ENCODE data around the gene HERC2.
"Not testable (repeated sequence)": the region's sequence is repeated elsewhere in the genome, so short reads cannot be mapped to it uniquely, and the experiment has no call there.

The HERC2 gene

DNA sequence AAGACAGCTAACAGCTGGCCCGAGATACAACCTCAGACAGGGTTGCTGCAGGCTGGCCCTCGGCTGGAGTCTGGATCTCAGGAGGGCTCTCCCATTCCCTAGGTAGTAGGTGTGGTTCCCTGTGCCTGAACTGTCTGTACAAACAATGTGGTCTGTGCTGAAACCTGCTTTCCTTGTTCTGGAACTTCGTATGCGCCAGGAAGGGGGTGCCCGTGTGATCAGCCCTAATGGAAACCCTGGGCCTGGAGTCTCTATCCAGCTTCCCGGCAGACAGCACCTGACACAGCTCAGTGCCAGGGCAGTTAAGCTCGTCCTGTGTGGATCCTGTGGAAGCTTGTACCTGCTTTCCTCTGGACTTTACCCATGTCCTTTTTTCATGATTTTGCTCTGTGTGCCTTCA, 99.4 kb downstream of the HERC2 start:
- DNase-seq (ENCODE audit: low read depth in 2 of 2, low spot score in 1 of 2), result not testable (repeated sequence)

- DNase-seq (ENCODE audit: low read depth in 2 of 2, low spot score in 1 of 2), result not testable (repeated sequence)
Measured at GRCh38 chr15:28221696-28222095, 100.3 kb downstream of the HERC2 start.

GRCh38 chr15:28219116-28219515, 102.9 kb downstream of the HERC2 start:
- DNase-seq (ENCODE audit: low read depth in 2 of 2, low spot score in 1 of 2), result no peak

- DNase-seq (ENCODE audit: low read depth in 2 of 2, low spot score in 1 of 2), result not testable (repeated sequence)
Measured at GRCh38 chr15:28216946-28217546, 104.9 kb downstream of the HERC2 start.

DNA sequence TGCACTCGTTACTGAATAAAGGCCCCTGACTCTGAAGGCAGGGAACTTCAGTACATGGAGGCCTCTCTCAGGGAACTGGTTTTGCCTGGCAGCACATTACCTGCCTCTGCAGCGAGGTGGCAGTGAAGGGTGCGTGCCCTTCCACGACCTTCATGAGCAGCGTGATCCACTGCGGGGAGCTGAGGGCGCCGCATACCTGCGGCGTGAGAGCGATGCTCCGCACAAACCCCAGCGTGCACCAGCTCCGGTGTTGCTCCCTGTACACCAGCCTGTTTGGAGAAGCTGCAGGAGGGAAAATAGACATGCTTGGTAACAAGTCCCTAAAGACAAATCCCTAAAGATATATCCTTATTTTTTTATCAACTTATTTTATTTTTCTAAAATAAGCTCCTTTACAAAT, 106.5 kb downstream of the HERC2 start:
- DNase-seq (ENCODE audit: low read depth in 2 of 2, low spot score in 1 of 2), result not testable (repeated sequence)

GRCh38 chr15:28214006-28214790, 107.8 kb downstream of the HERC2 start:
- DNase-seq (ENCODE audit: low read depth in 2 of 2, low spot score in 1 of 2), result not testable (repeated sequence)

- not testable (repeated sequence) for DNase-seq (ENCODE audit: low read depth in 2 of 2, low spot score in 1 of 2)
Measured at GRCh38 chr15:28213393-28213792, 108.6 kb downstream of the HERC2 start.

DNA sequence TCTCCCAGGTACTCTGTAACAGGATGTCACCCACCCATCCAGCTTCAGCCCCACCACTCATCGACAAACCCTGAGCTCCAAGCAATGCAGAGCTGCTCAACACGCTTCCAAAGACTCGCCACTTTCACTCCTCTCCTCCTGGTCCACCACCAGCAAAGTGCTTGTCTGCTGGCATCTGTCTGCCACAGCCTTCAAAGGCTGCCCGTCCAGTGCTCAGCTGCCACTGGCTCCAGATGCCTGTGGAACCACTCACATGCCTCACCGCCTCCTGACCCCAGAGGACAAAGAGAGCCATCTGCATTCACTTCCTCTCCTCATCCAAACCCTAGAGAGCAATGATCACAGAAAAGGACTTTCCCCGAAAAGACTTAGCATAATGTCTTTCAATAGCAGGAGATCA, 113.4 kb downstream of the HERC2 start:
- DNase-seq (ENCODE audit: low read depth in 2 of 2, low spot score in 1 of 2), result no peak

- not testable (repeated sequence) for DNase-seq (ENCODE audit: low read depth in 2 of 2, low spot score in 1 of 2)
Measured at GRCh38 chr15:28205640-28206039, 116.3 kb downstream of the HERC2 start.

- not testable (repeated sequence) for DNase-seq (ENCODE audit: low read depth in 2 of 2, low spot score in 1 of 2)
Measured at GRCh38 chr15:28203055-28203828, 118.7 kb downstream of the HERC2 start.

DNA sequence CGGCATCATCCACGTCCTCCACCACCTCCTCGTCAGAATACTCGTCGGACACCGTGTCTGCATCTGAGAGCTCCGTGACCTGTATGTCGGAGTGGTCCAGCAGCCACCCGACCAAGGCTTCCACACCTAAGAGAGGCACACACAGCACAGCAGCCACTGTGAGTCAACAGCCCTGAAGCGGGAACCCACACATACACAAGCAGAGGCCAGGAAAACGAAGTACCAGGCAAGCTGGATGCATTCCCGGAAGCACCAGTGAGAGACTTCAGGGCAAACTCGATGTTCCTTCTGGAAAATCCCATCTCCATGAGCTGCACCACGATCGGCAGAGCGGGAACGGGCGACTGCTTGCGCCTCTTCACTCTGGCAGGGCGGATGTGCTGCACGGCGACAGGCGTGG, 119.9 kb downstream of the HERC2 start:
- not testable (repeated sequence) for DNase-seq (ENCODE audit: low read depth in 2 of 2, low spot score in 1 of 2)

DNA sequence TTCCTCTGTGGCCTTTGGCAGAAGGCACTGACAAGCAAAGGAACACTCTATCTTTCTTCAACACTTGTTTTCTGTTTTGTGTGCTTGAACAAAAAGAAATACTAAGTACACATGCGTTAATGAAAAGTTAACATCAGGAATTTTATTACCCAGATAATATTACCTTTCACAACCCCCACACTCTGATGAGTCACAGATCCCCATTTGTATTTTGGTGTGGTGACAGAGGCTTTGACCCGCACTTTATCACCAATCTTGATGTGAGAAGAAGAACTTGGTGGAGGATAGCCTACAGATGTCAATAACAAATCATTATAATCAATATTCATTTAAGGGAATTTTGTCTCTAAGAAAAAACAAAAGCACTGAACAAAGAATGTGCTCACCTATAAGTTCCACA, 123.8 kb downstream of the HERC2 start:
- DNase-seq (ENCODE audit: low read depth in 2 of 2, low spot score in 1 of 2), result not testable (repeated sequence)

GRCh38 chr15:28197694-28198093, 124.3 kb downstream of the HERC2 start:
- not testable (repeated sequence) for DNase-seq (ENCODE audit: low read depth in 2 of 2, low spot score in 1 of 2)

DNA sequence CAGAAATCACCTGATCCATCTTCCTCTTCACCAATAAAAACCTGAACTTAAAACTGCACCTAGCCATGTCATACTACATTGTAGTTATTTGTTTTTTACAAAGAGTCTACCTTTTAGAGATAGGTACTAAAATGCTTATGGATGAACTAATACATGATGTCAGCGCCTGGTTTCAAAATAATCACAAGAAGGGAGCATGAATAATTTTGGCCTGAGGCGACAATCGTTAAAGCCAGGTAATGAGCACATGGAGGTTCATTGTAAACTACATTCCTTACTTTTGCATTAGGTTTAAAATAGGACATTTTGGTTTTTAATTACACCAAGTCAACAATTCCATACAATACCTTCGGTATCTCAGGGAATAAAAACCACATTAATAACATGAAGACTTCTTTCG, 125.4 kb downstream of the HERC2 start:
- not testable (repeated sequence) for DNase-seq (ENCODE audit: low read depth in 2 of 2, low spot score in 1 of 2)

GRCh38 chr15:28192772-28193171, 129.2 kb downstream of the HERC2 start:
- DNase-seq (ENCODE audit: low read depth in 2 of 2, low spot score in 1 of 2), result no peak

- no peak for DNase-seq (ENCODE audit: low read depth in 2 of 2, low spot score in 1 of 2)
Measured at GRCh38 chr15:28191832-28192231, 130.1 kb downstream of the HERC2 start.

GRCh38 chr15:28190391-28191174, 131.4 kb downstream of the HERC2 start:
- no peak for DNase-seq (ENCODE audit: low read depth in 2 of 2, low spot score in 1 of 2)

DNA sequence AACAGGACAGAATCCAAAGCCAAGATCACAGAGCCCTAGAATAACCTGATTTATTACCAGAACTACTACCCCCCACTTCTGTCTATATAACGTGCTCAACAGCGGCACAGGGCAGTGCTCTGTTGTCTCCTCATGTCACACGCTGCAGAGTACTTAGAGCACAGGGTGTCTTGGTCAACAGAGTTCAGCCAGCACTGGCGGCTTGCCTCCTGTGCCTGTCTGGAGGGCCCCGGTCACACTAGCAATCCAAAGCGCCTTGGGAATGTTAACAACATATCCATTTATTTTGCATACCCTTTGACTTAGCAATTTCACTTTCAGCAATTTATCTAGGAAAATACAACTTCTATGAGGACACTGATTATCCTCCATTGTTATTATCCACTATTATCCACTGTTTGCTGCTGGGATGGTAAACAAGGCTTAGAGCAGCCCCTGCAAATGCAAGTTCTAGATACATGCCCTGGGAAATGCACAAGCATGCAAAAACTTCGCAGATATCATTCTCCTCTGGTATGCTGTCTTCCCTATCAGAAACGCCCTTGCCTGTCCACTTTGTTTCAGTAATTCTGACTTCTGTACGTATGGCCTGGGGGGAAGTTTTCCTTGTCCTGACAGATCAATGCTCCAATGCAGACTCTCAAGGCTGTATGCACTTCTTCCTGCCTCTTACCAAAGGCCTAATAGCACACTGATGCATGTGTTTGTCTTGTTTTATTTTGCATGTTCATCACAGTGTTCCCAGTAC, 136.7 kb downstream of the HERC2 start:
- DNase-seq (ENCODE audit: low read depth in 2 of 2, low spot score in 1 of 2), result no peak

DNA sequence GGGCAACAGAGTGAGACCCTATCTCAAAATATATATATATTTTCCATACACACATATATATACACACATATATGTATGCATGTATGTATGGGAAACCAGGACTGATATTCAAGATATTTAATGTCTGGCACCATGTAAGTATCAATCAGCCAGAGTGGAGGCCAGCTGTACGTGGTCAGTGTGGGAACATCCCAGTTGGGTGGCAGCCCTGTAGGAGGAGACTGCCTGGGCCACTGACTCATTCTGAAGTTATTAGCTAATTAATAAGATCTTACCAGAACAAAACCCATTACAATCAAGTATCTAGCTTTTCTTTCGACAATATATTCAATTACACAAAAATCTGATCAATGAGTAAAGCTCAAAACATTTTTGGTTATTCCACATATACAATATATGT, 137.8 kb downstream of the HERC2 start:
- DNase-seq (ENCODE audit: low read depth in 2 of 2, low spot score in 1 of 2), result no peak

DNA sequence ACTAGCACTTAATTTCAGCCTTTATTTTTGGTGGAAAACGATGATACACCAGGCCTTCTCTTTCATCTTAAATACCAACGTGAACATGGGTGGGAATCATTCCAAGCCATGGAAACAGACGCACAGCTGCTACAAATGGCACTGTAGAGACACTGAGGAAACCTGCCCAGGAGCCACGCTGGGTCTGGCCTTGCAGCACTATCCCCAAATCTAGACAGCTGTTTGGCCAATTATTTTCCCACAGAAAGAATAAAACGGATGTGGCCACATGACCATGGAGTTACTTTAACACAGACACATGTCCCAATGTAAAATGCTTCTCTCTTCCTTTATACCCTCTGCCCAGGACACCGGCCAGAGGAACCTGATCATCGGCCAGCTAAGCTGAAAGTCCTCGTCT, 139.2 kb downstream of the HERC2 start:
- no peak for DNase-seq (ENCODE audit: low read depth in 2 of 2, low spot score in 1 of 2)

Measured in stimulated activated CD8-positive, alpha-beta memory T cell treated with anti-CD3 and anti-CD28 coated beads, Interleukin-4, amount 100 ng/mL, for 1 hour (primary cell).